ENCODE data around the gene HNRNPK.

Gene HNRNPK

DNA sequence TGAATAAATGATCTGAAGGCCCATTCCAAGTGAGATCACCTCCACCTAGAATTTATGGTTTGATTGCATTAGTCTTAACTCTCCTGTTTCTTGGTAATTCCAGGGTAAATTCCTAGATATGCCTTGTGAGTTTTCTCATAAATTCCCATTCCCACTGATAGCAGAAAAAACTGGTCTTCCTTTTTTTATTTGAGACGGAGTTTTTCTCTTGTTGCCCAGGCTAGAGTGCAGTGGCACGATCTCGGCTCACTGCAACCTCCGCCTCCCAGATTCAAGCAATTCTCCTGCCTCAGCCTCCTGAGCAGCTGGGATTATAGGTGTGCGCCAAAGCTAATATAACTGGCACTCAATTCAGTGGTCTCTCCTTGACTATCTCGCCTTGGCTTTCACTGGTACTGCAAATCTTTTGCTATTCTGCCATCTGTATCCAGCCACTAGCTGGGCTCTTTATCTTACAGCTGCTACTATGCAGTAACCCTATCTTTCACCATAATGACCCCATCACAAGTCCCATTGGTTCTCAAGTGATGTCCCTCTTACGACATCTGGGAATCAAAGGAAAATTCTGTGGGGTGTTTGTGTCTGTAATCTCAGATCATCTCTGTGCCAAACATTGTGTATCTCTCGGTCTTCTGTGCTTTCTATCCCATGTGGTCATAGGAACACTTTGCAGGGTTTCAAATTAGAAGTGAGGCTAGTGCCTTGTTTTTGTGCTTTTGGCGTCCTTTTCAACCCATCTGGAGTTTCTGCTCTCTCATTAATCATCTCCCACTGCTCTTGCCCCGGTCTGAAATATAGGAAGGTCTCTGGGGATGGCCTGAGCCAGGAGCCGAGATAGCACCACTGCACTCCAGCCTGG, 14.4 kb downstream of the HNRNPK start:
- TF ChIP-seq GATA3 (IDR thresholded peaks at IDR 0.05; ENCODE audit: low read depth, low read length) = no peak
- no peak for TF ChIP-seq GATA2 (IDR thresholded peaks at IDR 0.05; ENCODE audit: low read depth, low read length)

DNA sequence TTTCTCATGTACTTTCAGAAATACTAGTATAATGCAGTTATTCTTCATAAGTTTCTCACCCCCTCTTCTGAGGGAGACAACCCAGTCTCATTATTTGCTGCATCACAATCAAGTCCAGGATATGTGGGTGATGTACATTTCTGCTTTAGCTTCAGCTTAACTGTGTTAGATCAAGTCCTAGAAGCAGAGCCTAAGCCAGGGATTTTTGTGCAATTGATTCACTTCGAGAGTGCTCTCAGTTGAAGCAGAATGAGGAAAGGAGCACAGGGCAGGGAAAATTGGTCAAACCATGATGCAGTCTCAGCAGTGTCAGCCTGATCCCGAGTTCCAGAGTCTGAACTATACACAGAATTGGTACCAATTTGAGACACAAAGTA, 15.1 kb downstream of the HNRNPK start:
- TF ChIP-seq GATA3 (IDR thresholded peaks at IDR 0.05; ENCODE audit: low read depth, low read length) = no peak
- no peak for TF ChIP-seq GATA2 (IDR thresholded peaks at IDR 0.05; ENCODE audit: low read depth, low read length)

DNA sequence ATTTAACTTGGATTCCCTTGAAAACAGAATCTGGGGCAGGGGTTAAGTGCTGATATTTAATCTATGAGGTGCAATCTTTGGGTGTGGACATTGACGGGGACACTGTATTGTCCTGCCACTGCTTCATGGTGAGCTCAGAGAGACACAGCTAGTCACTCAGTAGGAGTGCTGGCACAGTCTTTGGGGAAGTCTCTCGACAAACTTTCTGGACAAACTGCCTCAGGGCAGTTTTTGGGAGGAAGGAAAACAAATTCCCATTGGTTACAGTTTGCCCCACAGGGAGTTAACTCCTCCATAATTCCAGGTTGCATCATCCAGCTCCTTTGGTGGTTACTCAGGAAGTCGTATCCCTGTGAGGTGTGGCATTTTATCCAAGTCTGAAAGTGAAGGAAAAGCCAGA, 17.9 kb downstream of the HNRNPK start:
- TF ChIP-seq GATA3 (IDR thresholded peaks at IDR 0.05; ENCODE audit: low read depth, low read length) (no peak), GATA2 (IDR thresholded peaks at IDR 0.05; ENCODE audit: low read depth, low read length) (no peak)

DNA sequence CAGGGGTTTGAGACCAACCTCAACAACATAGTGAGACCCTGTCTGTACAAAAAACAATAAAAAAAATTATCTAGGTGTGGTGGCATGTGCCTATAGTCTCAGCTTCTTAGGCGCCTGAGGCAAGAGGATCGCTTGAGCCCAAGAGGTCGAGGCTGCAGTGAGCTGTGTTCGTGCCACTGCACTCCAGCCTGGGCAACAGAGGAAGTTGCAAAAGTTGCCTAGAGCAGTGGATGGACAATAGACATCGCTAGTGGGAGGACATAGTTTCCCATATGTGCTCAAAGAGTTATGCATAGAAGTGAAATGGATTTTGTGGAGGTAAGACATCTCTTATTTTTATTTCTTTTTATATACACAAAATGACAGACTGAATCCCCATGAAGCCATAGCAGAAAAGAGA, 19.0 kb downstream of the HNRNPK start:
- TF ChIP-seq GATA3 (IDR thresholded peaks at IDR 0.05; ENCODE audit: low read depth, low read length) (no peak), GATA2 (IDR thresholded peaks at IDR 0.05; ENCODE audit: low read depth, low read length) (no peak)

DNA sequence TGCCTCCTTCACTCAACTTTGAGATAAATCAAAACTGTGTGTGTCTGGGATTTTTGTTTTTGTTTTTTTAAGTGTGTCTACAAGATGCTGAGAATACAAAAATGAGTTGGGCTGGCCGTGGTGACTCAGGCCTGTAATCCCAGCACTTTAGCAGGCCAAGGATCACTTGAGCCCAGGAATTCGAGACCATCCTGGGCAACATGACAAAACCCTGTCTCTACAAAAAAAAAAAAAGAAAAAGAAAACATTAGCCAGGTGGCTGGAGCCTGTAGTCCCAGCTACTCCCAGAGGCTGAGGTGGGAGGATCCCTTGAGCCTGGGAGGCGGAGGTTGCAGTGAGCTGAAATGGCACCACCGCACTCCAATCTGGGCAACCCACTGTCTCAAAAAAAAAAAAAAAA, 21.0 kb downstream of the HNRNPK start:
- TF ChIP-seq GATA2 (IDR thresholded peaks at IDR 0.05; ENCODE audit: low read depth, low read length) (no peak), GATA3 (IDR thresholded peaks at IDR 0.05; ENCODE audit: low read depth, low read length) (no peak)

DNA sequence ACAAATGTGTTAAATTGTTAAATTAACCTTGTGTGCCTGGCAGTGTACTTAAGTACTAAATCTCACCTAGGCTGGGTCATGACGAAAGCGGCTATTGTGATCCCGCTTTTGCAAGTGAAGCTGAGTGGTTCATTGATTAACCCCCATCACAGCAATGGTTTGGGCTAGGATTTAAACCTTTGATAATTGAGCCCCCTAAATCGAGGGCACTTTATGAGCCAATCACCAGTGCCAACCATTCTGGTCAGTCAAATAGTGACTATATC, 22.8 kb downstream of the HNRNPK start:
- TF ChIP-seq GATA3 (IDR thresholded peaks at IDR 0.05; ENCODE audit: low read depth, low read length) (no peak), GATA2 (IDR thresholded peaks at IDR 0.05; ENCODE audit: low read depth, low read length) (no peak)

DNA sequence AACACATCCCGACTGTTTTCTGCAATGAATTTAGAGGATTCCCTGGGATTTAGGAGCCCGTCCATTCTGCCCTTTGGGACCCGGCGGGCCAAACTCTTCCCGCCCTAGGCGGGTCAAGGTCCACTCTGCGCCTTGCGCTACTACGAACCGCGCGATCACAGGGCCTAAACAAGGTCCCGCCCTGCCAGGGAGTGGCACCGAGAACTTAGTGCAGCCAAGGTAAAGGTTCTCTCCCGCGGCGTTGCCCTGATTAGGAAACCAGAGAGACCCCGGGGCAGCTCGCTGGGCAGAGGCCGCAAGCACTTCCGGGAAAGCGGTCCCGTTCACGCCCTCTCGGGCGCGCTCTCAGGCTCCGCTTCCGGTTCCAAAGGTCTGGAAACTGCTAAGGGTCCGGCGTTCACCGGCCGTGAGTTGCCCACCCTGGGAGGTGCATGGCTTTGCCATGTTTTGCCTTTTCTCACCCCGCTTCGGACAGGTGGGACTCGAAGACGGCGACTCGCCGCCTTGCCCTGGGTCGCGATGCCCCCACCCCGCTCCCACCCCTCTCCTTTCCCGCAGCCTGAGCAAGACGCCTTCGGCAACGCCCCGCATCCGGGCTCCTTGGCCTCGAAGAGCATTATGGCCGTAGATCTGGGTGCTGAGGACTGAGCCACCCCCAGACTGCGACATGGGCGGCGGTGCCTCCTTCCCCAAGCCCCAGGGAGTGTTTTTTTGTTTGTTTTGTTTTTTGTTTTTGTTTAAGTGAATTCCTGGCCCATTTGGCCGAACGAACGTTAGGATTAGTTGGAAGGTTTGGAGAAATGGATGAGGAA, 23.4 kb downstream of the HNRNPK start:
- no peak for TF ChIP-seq GATA3 (IDR thresholded peaks at IDR 0.05; ENCODE audit: low read depth, low read length)
- TF ChIP-seq GATA2 (IDR thresholded peaks at IDR 0.05; ENCODE audit: low read depth, low read length) = no peak

DNA sequence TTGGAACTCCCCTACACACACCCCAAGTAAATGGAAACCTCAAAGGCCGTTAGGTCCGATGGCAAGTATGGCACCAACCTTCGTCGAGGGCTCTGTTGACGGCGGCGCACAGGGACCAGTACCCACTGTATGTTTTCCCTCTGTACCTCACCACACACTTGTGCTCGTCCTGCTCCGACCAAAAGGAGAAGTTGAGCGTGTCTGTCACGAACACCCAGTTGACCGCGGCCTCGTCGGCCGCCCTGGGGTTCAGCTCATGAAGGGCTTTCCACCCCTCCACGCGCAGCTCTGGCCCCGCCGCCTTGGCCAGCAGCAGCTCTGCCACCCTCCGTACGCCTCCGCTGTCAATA, 24.0 kb downstream of the HNRNPK start:
- TF ChIP-seq GATA2 (IDR thresholded peaks at IDR 0.05; ENCODE audit: low read depth, low read length) (no peak), GATA3 (IDR thresholded peaks at IDR 0.05; ENCODE audit: low read depth, low read length) (no peak)

DNA sequence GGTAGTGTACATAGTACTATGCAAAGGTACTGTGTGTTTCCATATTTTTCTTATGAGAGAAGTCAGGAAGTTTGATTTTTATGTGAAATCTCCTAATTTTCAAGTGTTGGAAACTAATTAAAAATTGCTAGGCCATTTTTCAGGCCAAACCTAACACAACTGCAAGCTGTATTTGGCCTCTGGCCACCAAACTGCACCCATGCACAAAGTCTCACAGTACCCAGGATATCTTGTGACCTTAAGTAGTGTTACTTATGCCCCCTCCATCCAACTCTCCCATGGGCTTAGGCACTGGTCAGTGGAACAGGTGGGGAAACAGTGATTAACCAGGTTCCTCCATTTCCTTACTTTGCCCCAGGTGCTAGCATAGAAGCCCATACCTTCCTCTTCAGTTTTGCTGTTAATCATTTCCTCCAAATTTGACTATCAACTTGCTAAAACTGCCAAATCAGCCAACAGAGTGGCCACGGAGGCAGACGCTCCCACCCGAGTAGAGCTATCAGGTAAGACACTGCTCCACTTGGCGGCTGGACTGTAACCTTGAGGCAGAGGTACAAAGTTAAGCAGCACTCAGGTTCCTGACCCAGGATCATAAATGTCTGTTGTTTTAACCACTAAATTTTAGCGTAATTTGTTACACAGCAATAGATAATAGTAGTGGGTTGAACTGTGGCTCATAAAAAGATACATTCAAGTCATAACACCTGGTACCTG, 39.3 kb downstream of the HNRNPK start:
- TF ChIP-seq GATA3 (IDR thresholded peaks at IDR 0.05; ENCODE audit: low read depth, low read length) = no peak
- no peak for TF ChIP-seq GATA2 (IDR thresholded peaks at IDR 0.05; ENCODE audit: low read depth, low read length)

DNA sequence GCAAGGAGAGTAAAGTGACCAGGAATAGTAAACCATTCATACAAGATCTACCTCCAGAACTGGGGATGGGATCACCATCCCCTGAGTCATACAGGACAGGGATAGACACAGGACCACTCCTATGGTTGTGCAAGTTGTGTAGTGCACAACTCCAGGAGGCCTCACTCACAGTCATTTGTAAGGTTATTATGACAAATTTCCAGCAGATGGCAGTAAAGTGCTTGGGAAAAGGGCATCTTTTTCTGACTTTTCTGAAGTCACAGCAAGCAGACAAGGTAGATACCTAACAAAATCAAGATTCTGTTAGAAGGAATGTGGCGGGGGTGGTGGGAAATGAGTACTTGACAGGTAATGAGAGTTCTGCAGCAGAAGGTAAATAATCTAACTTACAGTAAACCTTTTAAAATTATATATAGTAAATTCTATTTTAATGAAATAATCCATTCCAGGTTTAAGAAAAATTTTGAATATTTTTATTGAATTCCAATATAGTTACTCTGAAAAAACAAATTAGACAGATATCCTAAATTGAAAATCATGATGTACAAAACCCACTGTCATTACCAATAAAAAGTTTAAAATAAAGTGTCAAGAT, 42.1 kb downstream of the HNRNPK start:
- no peak for TF ChIP-seq GATA2 (IDR thresholded peaks at IDR 0.05; ENCODE audit: low read depth, low read length)
- no peak for TF ChIP-seq GATA3 (IDR thresholded peaks at IDR 0.05; ENCODE audit: low read depth, low read length)

DNA sequence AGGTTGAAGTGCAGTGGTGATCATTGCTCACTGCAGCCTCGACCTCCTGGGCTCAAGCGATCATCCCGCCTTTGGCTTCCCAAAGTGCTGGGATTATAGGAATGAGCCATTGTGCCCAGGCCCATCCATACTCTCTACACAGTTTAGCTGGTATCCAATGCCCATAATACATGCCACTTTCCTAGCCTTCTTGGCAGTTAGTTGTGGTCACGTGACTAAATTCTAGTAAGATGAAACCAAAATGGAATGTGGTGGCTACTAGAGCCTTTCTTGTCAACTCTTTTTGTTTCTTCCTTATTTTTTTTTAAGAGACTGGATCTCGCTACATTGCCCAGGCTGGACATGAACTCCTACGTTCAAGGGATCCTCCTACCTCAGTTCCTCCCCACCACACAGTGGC, 43.5 kb downstream of the HNRNPK start:
- no peak for TF ChIP-seq GATA2 (IDR thresholded peaks at IDR 0.05; ENCODE audit: low read depth, low read length)
- no peak for TF ChIP-seq GATA3 (IDR thresholded peaks at IDR 0.05; ENCODE audit: low read depth, low read length)

DNA sequence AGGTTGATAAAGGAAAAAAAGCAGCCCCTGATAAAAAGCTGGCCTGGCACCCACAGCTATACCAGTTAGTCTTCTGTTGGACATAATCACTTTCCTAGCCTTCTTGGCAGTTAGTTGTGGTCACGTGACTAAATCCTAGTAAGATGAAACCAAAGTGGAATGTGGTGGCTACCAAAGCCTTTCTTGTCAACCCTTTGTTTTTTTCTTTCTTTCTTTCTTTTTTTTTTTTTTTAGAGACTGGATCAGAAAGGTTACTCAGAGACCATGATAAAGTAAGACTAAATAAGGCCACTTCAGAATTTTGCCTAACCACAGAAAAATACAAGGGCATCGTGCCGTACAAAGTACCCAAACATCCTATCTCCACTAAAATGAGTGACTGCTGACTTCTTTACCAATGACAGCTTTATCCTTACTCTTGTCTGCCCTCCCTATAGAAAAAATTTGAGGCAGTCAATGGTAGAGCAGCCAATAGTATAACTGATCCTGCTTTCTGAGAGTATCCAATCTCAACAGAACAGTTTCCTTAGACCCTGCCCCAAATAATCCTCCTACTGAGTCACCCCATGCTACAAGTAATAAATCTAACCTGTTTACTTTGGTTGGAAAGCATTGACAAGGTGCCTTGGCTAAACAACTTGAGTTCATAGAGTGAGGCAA, 44.6 kb downstream of the HNRNPK start:
- TF ChIP-seq GATA3 (IDR thresholded peaks at IDR 0.05; ENCODE audit: low read depth, low read length) = no peak
- no peak for TF ChIP-seq GATA2 (IDR thresholded peaks at IDR 0.05; ENCODE audit: low read depth, low read length)

DNA sequence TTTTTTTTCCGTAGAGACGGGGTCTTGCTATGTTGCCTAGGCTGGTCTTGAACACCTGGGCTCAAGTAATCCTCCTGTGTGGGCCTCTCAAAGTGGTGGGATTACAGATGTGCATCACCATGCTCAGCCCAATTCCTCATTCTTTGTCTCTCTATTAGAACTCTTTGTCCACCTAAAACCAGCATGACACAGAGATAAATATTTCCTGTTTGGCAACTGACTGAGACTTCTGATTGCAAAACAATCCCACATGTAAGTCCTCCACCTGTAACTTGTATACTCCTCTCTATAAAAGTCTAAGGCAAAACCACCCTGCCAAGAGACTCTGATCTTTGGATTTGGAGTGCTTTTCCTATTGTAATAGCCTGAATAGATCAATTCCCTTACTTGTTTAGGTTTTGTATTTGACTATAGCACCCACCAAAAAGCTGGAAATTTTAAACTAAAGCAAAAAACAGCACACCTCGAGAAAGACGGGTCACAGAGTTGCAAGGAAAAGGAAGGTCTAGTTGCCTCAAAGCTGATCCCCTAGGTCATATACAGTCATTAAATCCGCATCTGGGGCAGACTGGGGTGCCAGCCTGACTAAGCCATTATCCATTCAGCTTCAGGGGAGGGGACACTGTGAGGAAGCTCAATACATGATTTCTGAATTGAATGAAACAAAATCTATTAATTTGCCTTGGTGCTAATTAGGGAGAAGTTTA, 45.3 kb downstream of the HNRNPK start:
- TF ChIP-seq GATA3 (IDR thresholded peaks at IDR 0.05; ENCODE audit: low read depth, low read length) (no peak), GATA2 (IDR thresholded peaks at IDR 0.05; ENCODE audit: low read depth, low read length) (no peak)

Measured in SH-SY5Y (cell line).